Smooth muscle cell (in vitro differentiated cells): ENCODE data around the gene FAM8A1. TPM values are rescaled to one million over a fixed set of nuclear protein-coding genes. Genes with fewer than 3 reads are reported as not detected.

Experiments
- DNase-seq: peaks from one replicate; lab custom pipeline; 2025; ENCODE audit not compliant: unreplicated experiment; lab: John Stamatoyannopoulos, UW
- H2AFZ ChIP-seq: fragments of 200-600 bp; sonication (generic); 2 replicates; pipeline ENCODE4 v1.6.0; 2016; ENCODE audit warnings: antibody characterized with exemption, low read depth, mild to moderate bottlenecking
- H3F3A ChIP-seq: fragments of 200-600 bp; sonication (generic); 2 replicates; pipeline ENCODE4 v1.6.0; 2017; ENCODE audit warnings: antibody characterized with exemption, low read depth
- H3K27ac ChIP-seq: fragments of 200-600 bp; sonication (generic); 2 replicates; pipeline ENCODE4 v1.5.1; 2016; ENCODE audit warnings: low read depth, mild to moderate bottlenecking
- H3K27me3 ChIP-seq: fragments of 200-600 bp; sonication (generic); 2 replicates; pipeline ENCODE4 v1.6.1; 2016; ENCODE audit warnings: low read depth, mild to moderate bottlenecking
- H3K36me3 ChIP-seq: fragments of 200-600 bp; sonication (generic); 2 replicates; pipeline ENCODE4 v1.5.1; 2016; ENCODE audit warnings: low read depth
- H3K4me1 ChIP-seq: fragments of 200-600 bp; sonication (generic); 2 replicates; pipeline ENCODE4 v1.5.1; 2016; ENCODE audit warnings: low read depth
- H3K4me2 ChIP-seq: fragments of 200-600 bp; sonication (generic); 2 replicates; pipeline ENCODE4 v1.6.0; 2016; ENCODE audit warnings: mild to moderate bottlenecking
- H3K4me3 ChIP-seq: fragments of 200-600 bp; sonication (generic); 2 replicates; pipeline ENCODE4 v1.5.1; 2016; ENCODE audit warnings: mild to moderate bottlenecking
- H3K79me2 ChIP-seq: fragments of 200-600 bp; sonication (generic); 2 replicates; pipeline ENCODE4 v1.6.0; 2016; ENCODE audit warnings: low read depth, mild to moderate bottlenecking
- H3K9ac ChIP-seq: fragments of 200-600 bp; sonication (generic); 2 replicates; pipeline ENCODE4 v1.6.0; 2016; ENCODE audit warnings: low read depth
- H3K9me3 ChIP-seq: fragments of 200-600 bp; sonication (generic); replicated peaks from 2 replicates; pipeline ENCODE4 v1.5.1; 2016; ENCODE audit warnings: low read depth
- H4K20me1 ChIP-seq: fragments of 200-600 bp; sonication (generic); 2 replicates; pipeline ENCODE4 v1.6.0; 2016; ENCODE audit warnings: low read depth
- CTCF ChIP-seq: fragments of 200-600 bp; sonication (generic); IDR thresholded peaks from 2 replicates; pipeline ENCODE4 v1.5.1; 2017; ENCODE audit warnings: borderline replicate concordance, mild to moderate bottlenecking, antibody characterized with exemption; ENCODE audit not compliant: insufficient read depth, poor library complexity, severe bottlenecking
- WGBS: methylation state at CpG from one replicate; pipeline ENCODE4 v1.1.7; 2016; ENCODE audit warnings: low lambda C conversion rate; 5-methylcytosine and 5-hydroxymethylcytosine counted together
- polyA plus RNA-seq: library from polyadenylated mRNA; unstranded; fragments of >200 nt; fragmentation: Nextera tagmentation; extraction: Ambion mirVana; gene quantifications from 2 replicates; pipeline ENCODE4 v1.2.1, GENCODE V29; 2016
- total RNA-seq: library from RNA; depleted of rRNA; stranded (reverse); fragments of >200 nt; gene quantifications from 2 replicates; pipeline ENCODE4 v1.2.3, GENCODE V29; 2014

Gene FAM8A1
- total and polyA plus RNA-seq, 2 experiments from 2014 or later: 11.8 to 33.2 TPM

GRCh38 chr6:17589406-17590096 is 10.6 kb upstream of the FAM8A1 start:
- no peak overlapping the region for H2AFZ ChIP-seq
- no peak for DNase-seq
- no peaks in the 10 kb centered on the region for H4K20me1 ChIP-seq
- peak overlapping the region; percentile 27 for H3K27ac ChIP-seq
- no peaks in the 10 kb centered on the region for H3K4me1 ChIP-seq
- H3K27me3 ChIP-seq: no peaks in the 10 kb centered on the region
- no peaks in the 10 kb centered on the region for H3K79me2 ChIP-seq
- no peak overlapping the region for H3K9ac ChIP-seq
- H3K4me3 ChIP-seq: no peak overlapping the region
- H3F3A ChIP-seq: no peaks in the 10 kb centered on the region
- no peak overlapping the region for H3K4me2 ChIP-seq
- H3K36me3 ChIP-seq: no peaks in the 10 kb centered on the region
- TF ChIP-seq CTCF: no peak
- WGBS: 55% methylated on average over 5 of the region's 5 CpGs
- no peaks in the 10 kb centered on the region for H3K9me3 ChIP-seq

- no peaks in the 10 kb centered on the region for H4K20me1 ChIP-seq
- H3K4me3 ChIP-seq: no peak overlapping the region
- no peak overlapping the region for H3K4me2 ChIP-seq
- no peaks in the 10 kb centered on the region for H3K4me1 ChIP-seq
- no peak overlapping the region for H2AFZ ChIP-seq
- DNase-seq: no peak
- H3K9me3 ChIP-seq: no peaks in the 10 kb centered on the region
- H3K27ac ChIP-seq: no peak overlapping the region
- no peak overlapping the region for H3K9ac ChIP-seq
- no peak for TF ChIP-seq CTCF
- H3K79me2 ChIP-seq: no peaks in the 10 kb centered on the region
- no peaks in the 10 kb centered on the region for H3K27me3 ChIP-seq
- no peaks in the 10 kb centered on the region for H3F3A ChIP-seq
- no peaks in the 10 kb centered on the region for H3K36me3 ChIP-seq
- WGBS: 96% methylated on average over 1 of the region's 1 CpG
Measured at GRCh38 chr6:17591287-17591686, 8.8 kb upstream of the FAM8A1 start.

- Histone ChIP-seq H3K4me1 (no peaks in the 10 kb centered on the region), H2AFZ (no peak overlapping the region), H3K4me2 (no peak overlapping the region), H3K27ac (no peak overlapping the region), H3K9ac (no peak overlapping the region), H3K27me3 (no peaks in the 10 kb centered on the region), H3K79me2 (no peaks in the 10 kb centered on the region), H3K9me3 (no peaks in the 10 kb centered on the region), H4K20me1 (no peaks in the 10 kb centered on the region), H3K36me3 (no peaks in the 10 kb centered on the region), H3F3A (no peaks in the 10 kb centered on the region), H3K4me3 (no peak overlapping the region)
- DNase-seq: no peak
- no peak for TF ChIP-seq CTCF
Measured at GRCh38 chr6:17593246-17593645, 6.9 kb upstream of the FAM8A1 start.

GRCh38 chr6:17596085-17596484 is 4.0 kb upstream of the FAM8A1 start:
- H3K36me3 ChIP-seq: no peaks in the 10 kb centered on the region
- DNase-seq: no peak
- H3K27ac ChIP-seq: no peak overlapping the region
- no peak overlapping the region for H2AFZ ChIP-seq
- peaks cover under 1% of the 10 kb centered on the region for H4K20me1 ChIP-seq
- H3K79me2 ChIP-seq: peaks cover under 1% of the 10 kb centered on the region
- H3K27me3 ChIP-seq: no peaks in the 10 kb centered on the region
- H3K9me3 ChIP-seq: no peaks in the 10 kb centered on the region
- H3F3A ChIP-seq: no peaks in the 10 kb centered on the region
- no peak overlapping the region for H3K9ac ChIP-seq
- peaks cover under 1% of the 10 kb centered on the region for H3K4me1 ChIP-seq
- no peak overlapping the region for H3K4me2 ChIP-seq
- no peak overlapping the region for H3K4me3 ChIP-seq
- WGBS: 96% methylated on average over 3 of the region's 3 CpGs
- no peak for TF ChIP-seq CTCF
